Esophagus (tissue), 2 donors: ENCODE measurements around the gene STEEP1. TPM values are rescaled to one million over a fixed set of nuclear protein-coding genes. Genes with fewer than 3 reads are reported as not detected.
"Not testable (repeated sequence)": the region's sequence is repeated elsewhere in the genome, so short reads cannot be mapped to it uniquely, and the experiment has no call there.

ENCODE experiments used
- H3K27ac ChIP-seq, 2 donors: one replicate each; pipeline ENCODE4 v1.5.1; 2013; ENCODE audit warnings: low read depth in 2 of 2, mild to moderate bottlenecking in 2 of 2, inconsistent platforms in 1 of 2, low read length in 1 of 2, moderate library complexity in 1 of 2
- H3K27me3 ChIP-seq, 2 donors: one replicate each; pipeline ENCODE4 v1.6.1; 2013; ENCODE audit warnings: low read length in 2 of 2, control low read depth in 1 of 2, mild to moderate bottlenecking in 1 of 2; ENCODE audit not compliant: insufficient read depth in 2 of 2, control insufficient read depth in 1 of 2
- H3K36me3 ChIP-seq, 2 donors: one replicate each; pipeline ENCODE4 v1.6.1; 2013; ENCODE audit warnings: low read length in 1 of 2; ENCODE audit not compliant: control insufficient read depth in 2 of 2, insufficient read depth in 2 of 2
- H3K4me1 ChIP-seq, 2 donors: one replicate each; pipeline ENCODE4 v1.6.1; 2013; ENCODE audit warnings: low read length in 1 of 2; ENCODE audit not compliant: control insufficient read depth in 2 of 2, insufficient read depth in 2 of 2
- H3K4me3 ChIP-seq, 2 donors: one replicate each; pipeline ENCODE4 v1.5.1; 2013; ENCODE audit warnings: low read length in 2 of 2, mild to moderate bottlenecking in 2 of 2, low read depth in 1 of 2, moderate library complexity in 1 of 2
- H3K9me3 ChIP-seq, 2 donors: one replicate each; pipeline ENCODE4 v1.6.1; 2013; ENCODE audit warnings: mild to moderate bottlenecking in 2 of 2, low read depth in 1 of 2, low read length in 1 of 2, moderate library complexity in 1 of 2; ENCODE audit not compliant: control insufficient read depth in 2 of 2, insufficient read depth in 1 of 2
- whole genome bisulfite sequencing, 2 donors: extraction: QIAGEN DNeasy Blood & Tissue Kit; methylation state at CpG; one replicate each; pipeline ENCODE4 v1.1.7; 2013; 5-methylcytosine and 5-hydroxymethylcytosine counted together
- polyA plus RNA-seq, 2 donors: library from polyadenylated mRNA; stranded (reverse); fragments of 200-250 nt; gene quantifications; one replicate each; pipeline ENCODE4 v1.2.3, GENCODE V29; 2013
- donor health status: healthy with polysubstance abuse.
- donor health status: Bipolar disorder and iron deficiency.

The STEEP1 gene
- polyA plus RNA-seq, 2 donors = 6.9 to 15.9 TPM

- H3K9me3 ChIP-seq, H3K4me3 ChIP-seq, H3K27me3 ChIP-seq, H3K36me3 ChIP-seq, H3K4me1 ChIP-seq: not testable (repeated sequence)
- 52 to 60% methylated on average over 10 of the region's 10 CpGs for WGBS, 2 donors
- peak overlapping the region; percentile 76 to 79 for H3K27ac ChIP-seq
Observed at GRCh38 chrX:119493851-119494495, 71.2 kb downstream of the STEEP1 start.

DNA sequence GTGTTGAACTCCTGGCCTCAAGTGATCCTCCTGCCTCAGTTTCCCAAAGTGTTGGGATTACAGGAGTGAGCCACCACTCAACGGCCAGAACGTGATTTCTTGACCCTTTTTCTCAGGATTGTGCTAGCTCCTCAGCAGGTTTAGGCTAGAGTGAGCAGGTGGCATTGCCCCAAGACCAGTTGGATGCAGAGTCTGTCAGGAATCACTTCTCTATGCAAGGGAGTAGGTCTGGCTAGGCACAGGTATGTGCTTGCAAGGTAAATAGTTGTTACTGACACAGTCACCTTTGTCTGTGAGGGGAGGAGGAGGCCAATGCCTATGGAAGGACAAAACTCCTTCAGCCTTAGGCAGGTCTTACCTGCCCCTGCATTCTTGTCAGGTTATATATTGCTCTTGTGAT lies 72.7 kb downstream of the STEEP1 start:
- H3K4me3 ChIP-seq = no peak overlapping the region
- peak overlapping the region; percentile 37 to 58 for H3K27ac ChIP-seq
- peaks cover 0 to 2% of the 10 kb centered on the region in 2 donors for H3K4me1 ChIP-seq
- no peaks in the 10 kb centered on the region for H3K36me3 ChIP-seq
- no peaks in the 10 kb centered on the region for H3K27me3 ChIP-seq
- H3K9me3 ChIP-seq = no peaks in the 10 kb centered on the region
- WGBS, 2 donors = 52 to 77% methylated on average over 2 of the region's 2 CpGs

DNA sequence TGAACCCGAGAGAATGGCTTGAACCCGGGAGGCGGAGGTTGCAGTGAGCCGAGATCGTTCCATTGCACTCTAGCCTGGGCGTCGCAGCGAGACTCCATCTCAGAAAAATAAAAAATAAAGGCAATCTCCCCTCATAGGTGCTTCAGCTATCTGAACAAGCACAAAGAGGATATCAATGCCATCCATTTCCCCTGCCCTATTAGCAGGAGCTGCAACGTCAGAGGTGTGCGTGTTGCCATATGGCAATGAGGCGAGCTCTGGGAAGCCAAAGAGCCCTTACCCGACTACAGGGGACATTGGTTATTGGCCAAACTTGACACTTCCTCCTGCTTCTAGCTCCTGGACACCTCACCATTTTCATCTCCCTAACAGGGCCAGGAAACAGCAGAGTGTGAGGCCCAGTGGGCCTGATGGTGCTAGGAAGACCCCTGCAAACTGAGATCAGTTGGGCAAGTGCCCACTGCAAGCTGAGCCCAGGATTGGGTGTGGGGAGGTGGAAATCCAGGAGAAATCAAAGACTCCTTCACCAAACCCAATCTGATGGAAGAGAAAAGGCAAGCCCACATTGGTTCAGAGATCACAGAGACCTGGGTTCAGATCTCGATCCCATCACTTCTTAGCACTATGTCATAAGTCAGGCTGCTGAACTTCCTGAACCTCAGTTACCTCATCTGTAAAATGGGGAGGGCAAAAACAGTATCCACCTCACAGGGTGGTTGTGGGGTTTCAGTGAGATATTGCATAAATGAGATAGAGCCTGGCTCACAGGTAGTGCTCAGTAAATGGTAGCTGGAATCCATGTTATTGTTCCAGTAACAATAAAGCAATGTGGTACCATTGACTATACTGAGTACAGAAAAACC lies 75.8 kb downstream of the STEEP1 start:
- no peaks in the 10 kb centered on the region for H3K27me3 ChIP-seq
- WGBS, 2 donors = 76% methylated on average over 13 of the region's 13 CpGs
- no peaks in the 10 kb centered on the region for H3K36me3 ChIP-seq
- no peaks in the 10 kb centered on the region for H3K4me1 ChIP-seq
- no peak overlapping the region for H3K4me3 ChIP-seq
- H3K27ac ChIP-seq = no peak overlapping the region
- H3K9me3 ChIP-seq = no peaks in the 10 kb centered on the region

- no peak overlapping the region for H3K4me3 ChIP-seq
- WGBS, 2 donors = 9 to 25% methylated on average over 8 of the region's 8 CpGs
- H3K27me3 ChIP-seq = no peaks in the 10 kb centered on the region
- no peaks in the 10 kb centered on the region for H3K4me1 ChIP-seq
- H3K9me3 ChIP-seq = no peaks in the 10 kb centered on the region
- no peaks in the 10 kb centered on the region for H3K36me3 ChIP-seq
- no peak overlapping the region for H3K27ac ChIP-seq
Observed at GRCh38 chrX:119488749-119489148, 76.5 kb downstream of the STEEP1 start.

Other genes starting within 250 kb of the STEEP1 start
- 10 to 100 TPM; 26.2 to 34.5 TPM for gene SLC25A43, start 166.1 kb downstream of the STEEP1 start, polyA plus RNA-seq
- 100 to 1,000 TPM; 103 to 517 TPM for gene SLC25A5, start 97.0 kb downstream of the STEEP1 start, polyA plus RNA-seq
- gene UBE2A, start 9.2 kb upstream of the STEEP1 start, polyA plus RNA-seq = 10 to 100 TPM; 54.0 to 54.3 TPM
- gene NKRF, start 41.0 kb upstream of the STEEP1 start, polyA plus RNA-seq = 1 to 10 TPM; 4.6 to 5.3 TPM
- gene SEPTIN6, start 127.8 kb upstream of the STEEP1 start, polyA plus RNA-seq = 1 to 10 TPM; 5.4 to 7.3 TPM
- under 1 TPM; 0.14 to 0.18 TPM for gene SOWAHD, start 193.2 kb upstream of the STEEP1 start, polyA plus RNA-seq
- gene RPL39, start 226.2 kb upstream of the STEEP1 start, polyA plus RNA-seq = 1,000 to 10,000 TPM; 4,646 to 5,407 TPM